Ascending aorta (tissue), 2 donors: Measurements from ENCODE around the gene CFAP73. TPM values are rescaled to one million over a fixed set of nuclear protein-coding genes. Genes with fewer than 3 reads are reported as not detected.

Experiments used
- DNase-seq, 2 donors: peaks; one replicate each; pipeline ENCODE4 v3.0.0-alpha.2; 2019; ENCODE audit warnings: low spot score in 2 of 2
- H3K27ac ChIP-seq, 2 donors: fragments of 200-600 bp; sonication (generic); one replicate each; pipeline ENCODE4 v1.5.1; 2016 to 2017; ENCODE audit warnings: mild to moderate bottlenecking in 1 of 2
- H3K27me3 ChIP-seq: fragments of 200-600 bp; sonication (generic); one replicate; pipeline ENCODE4 v1.5.1; 2017
- H3K36me3 ChIP-seq, 2 donors: fragments of 200-600 bp; sonication (generic); one replicate each; pipeline ENCODE4 v1.5.1; 2016
- H3K4me1 ChIP-seq, 2 donors: fragments of 200-600 bp; sonication (generic); one replicate each; pipeline ENCODE4 v1.5.1; 2016 to 2017; ENCODE audit warnings: mild to moderate bottlenecking in 1 of 2
- H3K4me3 ChIP-seq, 2 donors: fragments of 200-600 bp; sonication (generic); one replicate each; pipeline ENCODE4 v1.5.1; 2016 to 2017; ENCODE audit warnings: mild to moderate bottlenecking in 1 of 2
- H3K9me3 ChIP-seq, 2 donors: fragments of 200-600 bp; sonication (generic); one replicate each; pipeline ENCODE4 v1.5.1; 2016
- CTCF ChIP-seq, 3 experiments: fragments of 200-600 bp in 2 of 3; fragments of 450-650 bp in 1 of 3; sonication (generic) in 2 of 3; IDR thresholded peaks; one replicate each; pipeline ENCODE4 v1.5.1; 2016 to 2019; ENCODE audit warnings: antibody characterized with exemption in 3 of 3, mild to moderate bottlenecking in 1 of 3, moderate library complexity in 1 of 3
- intact Hi-C: fragments of 100-400 bp; cut with DNase I; formaldehyde crosslinking; loops from one replicate; pipeline ENCODE4 v1.15.1; 2023
- total RNA-seq: library from RNA; depleted of rRNA; stranded (reverse); fragments of >200 nt; gene quantifications from one replicate; pipeline ENCODE4 v1.1.0, GENCODE V29; 2016

CFAP73 gene
- total RNA-seq, 1 donor from 2014 or later = not detected

DNA sequence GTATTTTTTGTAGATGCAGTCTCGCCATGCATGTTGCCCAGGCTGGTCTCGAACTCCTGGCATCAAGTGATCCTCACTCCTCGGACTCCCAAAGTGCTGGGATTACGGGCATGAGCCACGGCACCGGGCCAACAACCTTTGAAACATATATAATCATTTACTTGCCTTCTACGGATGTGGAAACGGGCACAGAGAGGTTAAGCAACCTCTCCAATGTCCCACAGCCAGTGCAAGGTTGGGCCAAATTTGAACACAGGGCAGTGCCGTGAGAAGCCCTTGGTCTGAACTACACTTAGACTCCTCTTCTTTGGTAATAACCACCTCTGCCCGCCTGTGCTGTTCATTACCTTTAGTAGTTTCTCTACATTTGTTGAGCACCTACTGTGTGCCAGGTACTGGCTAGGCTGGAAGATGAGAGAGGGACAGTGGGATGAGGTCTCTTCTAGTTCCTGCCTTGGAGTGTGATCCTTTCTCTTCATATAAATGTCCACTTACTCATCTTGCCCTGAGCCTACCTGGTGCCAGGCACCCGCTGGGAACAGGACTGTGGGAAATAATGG, 33.6 kb downstream of the CFAP73 start:
- H3K27me3 ChIP-seq = no peaks in the 10 kb centered on the region
- H3K36me3 ChIP-seq = peaks cover 30 to 31% of the 10 kb centered on the region in 2 donors
- no peak overlapping the region for H3K4me3 ChIP-seq
- H3K9me3 ChIP-seq = no peaks in the 10 kb centered on the region
- H3K4me1 ChIP-seq = peaks cover 11 to 20% of the 10 kb centered on the region in 2 donors
- TF ChIP-seq CTCF (IDR thresholded peaks at IDR 0.05) = no peak
- no peak overlapping the region for H3K27ac ChIP-seq
- intact Hi-C loops = loop anchor here (10.0 kb wide), 2 partner anchors 242 to 782 kb away; partner anchors contain the start of genes RBM19 and SDSL
- no peak for DNase-seq

- no peak for TF ChIP-seq CTCF (IDR thresholded peaks at IDR 0.05)
- Histone ChIP-seq H3K27ac (peak overlapping the region; percentile 89 to 96), H3K27me3 (no peaks in the 10 kb centered on the region), H3K4me3 (peak overlapping the region; percentile 74 to 84), H3K4me1 (peaks cover 11 to 20% of the 10 kb centered on the region in 2 donors), H3K9me3 (no peaks in the 10 kb centered on the region), H3K36me3 (peaks cover 18 to 23% of the 10 kb centered on the region in 2 donors)
- DNase-seq = no peak
- intact Hi-C loops = loop anchor here (10.0 kb wide), 2 partner anchors 241 to 781 kb away; partner anchors contain the start of genes RBM19 and SDSL
Measured at GRCh38 chr12:113184098-113184899, 34.8 kb downstream of the CFAP73 start.

GRCh38 chr12:113184900-113185179, 35.3 kb downstream of the CFAP73 start:
- Histone ChIP-seq H3K27me3 (no peaks in the 10 kb centered on the region), H3K4me3 (peak overlapping the region; percentile 74 to 84), H3K27ac (peak overlapping the region; percentile 89 to 96), H3K4me1 (peaks cover 11 to 20% of the 10 kb centered on the region in 2 donors), H3K36me3 (peaks cover 13 to 19% of the 10 kb centered on the region in 2 donors), H3K9me3 (no peaks in the 10 kb centered on the region)
- DNase-seq = peak; percentile 41 to 92
- no peak for TF ChIP-seq CTCF (IDR thresholded peaks at IDR 0.05)
- intact Hi-C loops = loop anchor here (1.0 to 10.0 kb wide), 6 partner anchors 8 to 780 kb away; partner anchors contain the start of genes PLBD2, RBM19 and SDSL

- peaks cover 7 to 13% of the 10 kb centered on the region in 2 donors for H3K36me3 ChIP-seq
- H3K4me1 ChIP-seq = peaks cover 11 to 20% of the 10 kb centered on the region in 2 donors
- peak within 1 kb of the TSS; percentile 89 to 96 for H3K27ac ChIP-seq
- TF ChIP-seq CTCF (IDR thresholded peaks at IDR 0.05) = no peak
- intact Hi-C loops = loop anchor here (1.0 to 10.0 kb wide), 6 partner anchors 8 to 779 kb away; partner anchors contain the start of genes PLBD2, RBM19 and SDSL
- peak in 1 of 2 donors; percentile 86 for DNase-seq
- H3K4me3 ChIP-seq = peak within 1 kb of the TSS; percentile 74 to 84
- no peaks in the 10 kb centered on the region for H3K9me3 ChIP-seq
- H3K27me3 ChIP-seq = no peaks in the 10 kb centered on the region
Measured at GRCh38 chr12:113185180-113186032, 35.9 kb downstream of the CFAP73 start, which contains the start of the genes DDX54 and RITA1. DDX54 (minus strand) TSS chr12:113185478; CDS start chr12:113185451, 27 bp downstream. RITA1 (plus strand) TSS chr12:113185721; CDS start chr12:113186747, 1,026 bp downstream.

DNA sequence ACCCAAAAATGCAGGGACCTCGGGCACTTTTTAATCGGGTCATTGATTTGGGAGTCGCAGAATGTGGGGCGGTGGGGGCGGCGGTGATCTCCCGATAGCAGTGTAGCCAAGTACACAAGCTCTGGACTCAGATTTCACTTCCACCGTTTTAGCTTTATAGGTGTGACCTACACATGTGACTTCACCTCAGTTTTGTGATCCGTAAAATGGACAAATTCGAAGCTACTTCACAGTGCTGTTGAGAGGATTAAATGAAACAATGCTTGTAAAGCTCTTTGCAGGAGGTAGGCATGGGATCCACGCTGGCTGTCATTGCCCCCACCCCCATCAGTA, 36.5 kb downstream of the CFAP73 start:
- H3K27me3 ChIP-seq = no peaks in the 10 kb centered on the region
- peak overlapping the region; percentile 89 to 96 for H3K27ac ChIP-seq
- intact Hi-C loops = loop anchor here (10.0 kb wide), 2 partner anchors 239 to 779 kb away; partner anchors contain the start of genes RBM19 and SDSL
- no peaks in the 10 kb centered on the region for H3K9me3 ChIP-seq
- TF ChIP-seq CTCF (IDR thresholded peaks at IDR 0.05) = no peak
- H3K4me1 ChIP-seq = peaks cover 11 to 20% of the 10 kb centered on the region in 2 donors
- H3K4me3 ChIP-seq = peak overlapping the region; percentile 74 to 84
- H3K36me3 ChIP-seq = peaks cover under 1 to 8% of the 10 kb centered on the region in 2 donors
- DNase-seq = no peak
